ENCODE results near the gene ALG10B. TPM values are rescaled to one million over a fixed set of nuclear protein-coding genes. Genes with fewer than 3 reads are reported as not detected.

ALG10B gene
- total RNA-seq, result 1 to 10 TPM; 1.8 to 5.3 (median 4.2) TPM
- long read RNA-seq, result 0 reads

DNA sequence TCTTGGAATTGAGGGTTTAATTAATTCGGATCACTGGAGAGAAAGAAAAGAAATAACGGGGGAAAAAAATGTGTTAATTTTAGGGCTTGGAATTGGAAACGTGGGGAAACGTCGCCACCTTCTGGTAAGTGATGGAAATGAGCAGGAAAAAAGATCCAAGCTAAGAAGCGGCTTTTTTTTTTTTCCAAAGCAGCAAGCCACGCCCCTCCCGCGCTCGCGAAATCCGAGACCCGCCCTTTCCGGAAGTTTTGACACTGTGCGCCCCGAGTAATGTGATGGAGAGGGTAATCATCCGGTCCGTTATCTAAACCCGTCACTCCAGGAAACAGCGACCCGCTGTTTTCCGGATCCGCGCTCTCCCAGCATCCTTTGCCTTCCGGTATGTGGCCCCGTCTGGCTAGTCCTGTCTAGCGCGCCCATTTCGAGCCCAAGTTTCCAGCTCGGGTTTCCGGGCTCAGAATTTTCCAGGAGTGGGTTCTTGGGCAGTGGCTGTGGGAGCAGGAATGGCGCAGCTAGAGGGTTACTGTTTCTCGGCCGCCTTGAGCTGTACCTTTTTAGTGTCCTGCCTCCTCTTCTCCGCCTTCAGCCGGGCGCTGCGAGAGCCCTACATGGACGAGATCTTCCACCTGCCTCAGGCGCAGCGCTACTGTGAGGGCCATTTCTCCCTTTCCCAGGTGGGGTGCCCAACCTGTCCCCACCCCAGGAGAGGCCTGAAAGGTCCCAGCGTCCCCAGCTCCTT, at the start of gene ALG10B:
TSS of gene ALG10B (plus strand) at position 384 of the 739 bp plus-strand sequence. CDS start at position 504, 120 bp downstream.
- H3K4me3 ChIP-seq, result peak within 1 kb of the TSS; percentile 70 to 77 (median 76)
- H3K36me3 ChIP-seq, result no peaks in the 10 kb centered on the region
- no peaks in the 10 kb centered on the region for H3K27me3 ChIP-seq
- ATAC-seq, result peak; percentile 99 to 100 (median 100)
- peak within 1 kb of the TSS; percentile 62 to 82 (median 77) for H3K27ac ChIP-seq
- intact Hi-C loops (cut with DNase I), result loop anchor here in 1 of 2 donors (10.0 kb wide), 1 partner anchor 172 kb away; no protein-coding TSS in a partner anchor
- WGBS (ENCODE audit: insufficient coverage, low coverage, low lambda C conversion rate, missing lambda C conversion rate), result 0% methylated on average over 29 of the region's 42 CpGs
- H3K9me3 ChIP-seq, result no peaks in the 10 kb centered on the region
- TF ChIP-seq CTCF (IDR thresholded peaks at IDR 0.05) (peak; percentile 64 to 77 (median 72)), POLR2A (IDR thresholded peaks at IDR 0.05) (no peak)
- peaks cover 0 to 10% (median 0%) of the 10 kb centered on the region in 4 donors for H3K4me1 ChIP-seq
- peak; percentile 91 to 95 (median 93) for DNase-seq

GRCh38 chr12:38268612-38269011, 48.0 kb upstream of the ALG10B start:
- ATAC-seq, result no peak
- DNase-seq, result no peak
- intact Hi-C loops (cut with DNase I), result no loop called here
- no peaks in the 10 kb centered on the region for H3K4me1 ChIP-seq
- H3K4me3 ChIP-seq, result no peak overlapping the region
- H3K36me3 ChIP-seq, result no peaks in the 10 kb centered on the region
- TF ChIP-seq CTCF (IDR thresholded peaks at IDR 0.05) (no peak), POLR2A (IDR thresholded peaks at IDR 0.05) (no peak)
- no peak overlapping the region for H3K27ac ChIP-seq
- no peaks in the 10 kb centered on the region for H3K9me3 ChIP-seq
- no peaks in the 10 kb centered on the region for H3K27me3 ChIP-seq

- Histone ChIP-seq H3K36me3 (no peaks in the 10 kb centered on the region), H3K4me3 (no peak overlapping the region), H3K27ac (no peak overlapping the region), H3K27me3 (no peaks in the 10 kb centered on the region), H3K4me1 (no peaks in the 10 kb centered on the region), H3K9me3 (no peaks in the 10 kb centered on the region)
- DNase-seq, result no peak
- WGBS (ENCODE audit: insufficient coverage, low coverage, low lambda C conversion rate, missing lambda C conversion rate), result 4% methylated on average over 1 of the region's 1 CpG
- intact Hi-C loops (cut with DNase I), result no loop called here
- TF ChIP-seq POLR2A (IDR thresholded peaks at IDR 0.05) (no peak), CTCF (IDR thresholded peaks at IDR 0.05) (no peak)
- ATAC-seq, result no peak
Measured at GRCh38 chr12:38269897-38270296, 46.7 kb upstream of the ALG10B start.

DNA sequence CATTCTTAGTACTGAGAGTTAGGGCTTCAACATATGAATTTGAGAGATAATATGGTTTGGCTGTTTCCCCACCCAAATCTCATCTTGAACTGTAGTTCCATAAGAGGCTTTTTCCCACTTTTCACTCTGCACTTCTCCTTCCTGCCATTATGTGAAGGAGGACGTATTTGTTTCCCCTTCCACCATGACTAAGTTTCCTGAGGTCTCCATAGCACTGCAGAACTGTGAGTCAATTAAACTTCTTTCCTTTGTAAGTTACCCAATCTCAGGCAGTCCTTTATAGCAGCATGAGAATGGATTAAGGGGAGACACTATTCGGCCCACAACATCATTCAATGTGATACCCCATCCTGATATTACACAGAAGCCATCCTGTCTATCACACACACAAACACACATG, 36.8 kb upstream of the ALG10B start:
- ATAC-seq, result no peak
- TF ChIP-seq CTCF (IDR thresholded peaks at IDR 0.05), result no peak
- DNase-seq, result no peak
- H3K4me1 ChIP-seq, result no peaks in the 10 kb centered on the region
- intact Hi-C loops (cut with DNase I), result no loop called here
- H3K4me3 ChIP-seq, result no peak overlapping the region
- no peaks in the 10 kb centered on the region for H3K27me3 ChIP-seq
- no peak overlapping the region for H3K27ac ChIP-seq
- no peaks in the 10 kb centered on the region for H3K36me3 ChIP-seq
- no peaks in the 10 kb centered on the region for H3K9me3 ChIP-seq
- WGBS (ENCODE audit: insufficient coverage, low coverage, low lambda C conversion rate, missing lambda C conversion rate), result 37% methylated on average over 2 of the region's 2 CpGs
